GM19025 (cell line): ENCODE results near the gene NOD1.
"Not testable (repeated sequence)": the region's sequence is repeated elsewhere in the genome, so short reads cannot be mapped to it uniquely, and the experiment has no call there.

Experiments used
- ATAC-seq: cut with Tn5 transposase; IDR thresholded peaks from one replicate; pipeline ENCODE4 v1.9.1; 2021; ENCODE audit warnings: mild to moderate bottlenecking, low read depth, moderate library complexity; ENCODE audit not compliant: unreplicated experiment

NOD1 gene

GRCh38 chr7:30478349-30479201, at the start of gene NOD1:
Gene NOD1, minus strand, starts transcription at chr7:30478784. Its CDS starts 21,863 bp downstream, at chr7:30456921.
- ATAC-seq = peak; percentile 90

DNA sequence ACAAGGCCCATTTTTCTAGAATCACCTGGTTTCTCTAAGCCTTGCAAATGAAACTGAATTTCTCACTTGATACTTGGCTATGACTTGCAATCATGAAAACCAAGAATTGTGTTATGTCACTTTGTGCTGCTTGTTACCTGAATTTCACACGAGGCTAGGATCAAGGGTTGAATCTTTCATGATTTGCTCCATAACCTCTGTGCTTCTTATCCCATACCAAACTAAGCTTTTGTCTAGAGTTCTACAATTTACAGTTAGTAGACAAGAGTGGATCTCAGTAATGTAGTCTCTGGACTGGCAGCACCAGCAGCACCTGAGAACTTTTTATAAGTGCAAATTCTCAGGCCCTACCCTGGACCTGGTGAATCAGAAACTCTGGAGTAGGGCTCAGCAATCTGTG, 48.7 kb upstream of the NOD1 start:
- not testable (repeated sequence) for ATAC-seq

DNA sequence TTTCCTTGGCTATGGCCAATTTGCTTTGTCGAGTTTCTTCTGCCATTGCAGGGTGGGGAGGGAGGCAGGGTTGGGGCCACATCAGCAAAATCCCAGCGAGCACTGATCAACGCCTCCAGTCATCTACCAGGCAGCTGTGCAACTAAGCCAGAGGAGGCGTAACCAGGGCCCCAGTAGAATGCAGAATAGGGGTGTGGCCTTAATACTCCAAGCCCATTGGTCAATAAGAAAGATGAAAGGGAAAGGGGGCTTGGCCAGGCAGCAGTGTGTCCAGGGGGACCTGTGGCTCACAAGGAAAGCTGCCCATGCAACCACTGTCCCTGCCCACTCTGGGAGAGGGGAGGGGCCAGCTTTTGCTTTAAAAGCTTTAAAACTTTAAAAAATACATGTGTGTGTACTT, 47.6 kb upstream of the NOD1 start:
- ATAC-seq = no peak

GRCh38 chr7:30525429-30525828, 46.8 kb upstream of the NOD1 start:
- no peak for ATAC-seq

- no peak for ATAC-seq
Measured at GRCh38 chr7:30524545-30524944, 46.0 kb upstream of the NOD1 start.

DNA sequence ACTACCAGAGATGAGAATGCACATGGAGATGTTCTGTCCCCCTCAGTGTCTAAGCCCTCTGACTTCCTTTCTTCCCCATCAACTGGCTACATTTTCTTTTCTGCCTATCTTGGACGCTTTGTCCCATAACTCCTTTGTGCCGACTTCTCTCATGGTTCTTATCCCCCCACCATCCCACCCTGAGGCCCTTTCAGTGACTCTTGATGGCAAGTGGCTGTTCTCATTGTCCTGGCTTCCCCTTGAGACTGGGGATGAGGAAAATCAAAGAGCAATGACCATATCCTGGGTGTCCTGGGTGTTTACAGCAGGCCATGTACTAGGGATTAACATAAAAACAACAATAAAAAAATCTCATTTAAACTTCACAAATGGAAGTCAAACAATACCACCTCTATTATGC, 44.9 kb upstream of the NOD1 start:
- no peak for ATAC-seq

GRCh38 chr7:30522159-30522558, 43.6 kb upstream of the NOD1 start:
- ATAC-seq = no peak

GRCh38 chr7:30521532-30521931, 42.9 kb upstream of the NOD1 start:
- no peak for ATAC-seq

GRCh38 chr7:30519122-30519521, 40.5 kb upstream of the NOD1 start:
- no peak for ATAC-seq

DNA sequence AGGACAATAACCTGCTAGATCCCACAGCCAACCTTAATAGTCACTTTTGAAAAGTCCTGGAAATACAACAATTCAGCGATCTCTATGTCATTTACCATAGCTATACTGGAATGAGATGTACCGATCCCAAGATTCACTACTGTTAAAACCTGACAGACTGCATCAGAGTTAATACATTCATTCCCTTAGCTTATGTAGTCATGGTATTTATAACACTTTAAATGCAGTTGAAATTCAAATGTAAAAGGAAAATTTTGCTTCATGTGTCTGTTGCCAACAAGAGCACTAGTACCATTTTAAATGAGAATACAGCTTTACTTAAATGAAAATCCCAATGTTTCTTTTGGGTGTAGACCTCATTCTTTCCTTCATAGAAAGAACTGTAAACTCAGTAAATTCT, 37.2 kb upstream of the NOD1 start:
- no peak for ATAC-seq

- ATAC-seq = no peak
Measured at GRCh38 chr7:30514776-30515175, 36.2 kb upstream of the NOD1 start.

- ATAC-seq = no peak
Measured at GRCh38 chr7:30514177-30514576, 35.6 kb upstream of the NOD1 start.

- no peak for ATAC-seq
Measured at GRCh38 chr7:30513762-30514161, 35.2 kb upstream of the NOD1 start.

GRCh38 chr7:30511973-30512662, 33.5 kb upstream of the NOD1 start:
- no peak for ATAC-seq

- no peak for ATAC-seq
Measured at GRCh38 chr7:30511494-30511893, 32.9 kb upstream of the NOD1 start.

- ATAC-seq = no peak
Measured at GRCh38 chr7:30510124-30511075, 31.8 kb upstream of the NOD1 start.

- not testable (repeated sequence) for ATAC-seq
Measured at GRCh38 chr7:30509171-30509857, 30.7 kb upstream of the NOD1 start.

DNA sequence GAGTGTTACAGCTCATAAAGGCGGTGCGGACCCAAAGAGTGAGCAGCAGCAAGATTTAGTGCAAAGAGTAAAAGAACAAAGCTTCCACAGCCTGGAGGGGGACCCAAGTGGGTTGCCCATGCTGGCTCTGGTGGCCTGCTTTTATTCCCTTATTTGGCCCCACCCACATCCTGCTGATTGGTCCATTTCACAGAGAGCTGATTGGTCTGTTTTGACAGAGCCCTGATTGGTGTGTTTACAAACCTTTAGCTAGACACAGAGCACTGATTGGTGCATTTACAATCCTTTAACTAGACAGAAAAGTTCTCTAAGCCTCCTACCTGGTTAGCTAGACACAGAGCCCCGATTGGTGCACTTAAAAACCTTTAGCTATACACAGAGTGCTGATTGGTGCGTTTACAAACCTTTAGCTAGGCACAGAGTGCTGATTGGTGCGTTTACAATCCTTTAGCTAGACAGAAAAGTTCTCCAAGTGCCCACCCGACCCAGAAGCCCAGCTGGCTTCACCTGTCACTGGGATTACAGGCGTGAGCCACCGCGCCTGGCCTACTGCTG, 28.8 kb upstream of the NOD1 start:
- ATAC-seq = not testable (repeated sequence)

- ATAC-seq = no peak
Measured at GRCh38 chr7:30505174-30505697, 26.7 kb upstream of the NOD1 start.
